ENCODE measurements around the gene RNF31.

- TF ChIP-seq GATA3 (IDR thresholded peaks at IDR 0.05; ENCODE audit: low read depth, low read length): no peak
- no peak for TF ChIP-seq GATA2 (IDR thresholded peaks at IDR 0.05; ENCODE audit: low read depth, low read length)
Observed at GRCh38 chr14:24122416-24122815, 24.9 kb upstream of the RNF31 start.

Data from SH-SY5Y (cell line).